Dendritic cell treated with granulocyte-macrophage colony-stimulating factor and Interleukin-4, amounts not matched to agents 40 ng/mL and 50 ng/mL, for 4 days (primary cell): ENCODE data around the gene SLCO3A1.

ENCODE experiments used
- H3K27ac Mint-ChIP-seq: one replicate; pipeline ENCODE4 v1.8.0; 2022; ENCODE audit warnings: mild to moderate bottlenecking, mixed read lengths
- H3K27me3 Mint-ChIP-seq: one replicate; pipeline ENCODE4 v1.8.0; 2022; ENCODE audit warnings: mild to moderate bottlenecking, mixed read lengths
- H3K36me3 Mint-ChIP-seq: one replicate; pipeline ENCODE4 v1.8.0; 2022; ENCODE audit warnings: low read depth, mixed read lengths
- H3K4me1 Mint-ChIP-seq: one replicate; pipeline ENCODE4 v1.8.0; 2022; ENCODE audit warnings: low read depth, mixed read lengths
- H3K4me3 Mint-ChIP-seq: one replicate; pipeline ENCODE4 v1.8.0; 2022; ENCODE audit warnings: mild to moderate bottlenecking, moderate library complexity, mixed read lengths
- H3K9me3 Mint-ChIP-seq: one replicate; pipeline ENCODE4 v1.8.0; 2022; ENCODE audit warnings: mixed read lengths
- intact Hi-C: fragments of 100-400 bp; cut with micrococcal nuclease; formaldehyde crosslinking; loops from one replicate; pipeline ENCODE4 v1.15.0; 2022

The SLCO3A1 gene

GRCh38 chr15:91988655-91989054 lies 135.1 kb downstream of the SLCO3A1 start:
- Mint-ChIP-seq H3K27me3 (no peaks in the 10 kb centered on the region), H3K4me1 (peaks cover 63% of the 10 kb centered on the region), H3K27ac (no peak overlapping the region), H3K9me3 (no peaks in the 10 kb centered on the region), H3K4me3 (no peak overlapping the region), H3K36me3 (no peaks in the 10 kb centered on the region)
- intact Hi-C loops: no loop called here

GRCh38 chr15:91989821-91990220 lies 136.3 kb downstream of the SLCO3A1 start:
- Mint-ChIP-seq H3K36me3 (no peaks in the 10 kb centered on the region), H3K27ac (no peak overlapping the region), H3K4me1 (peaks cover 72% of the 10 kb centered on the region), H3K9me3 (no peaks in the 10 kb centered on the region), H3K27me3 (no peaks in the 10 kb centered on the region), H3K4me3 (no peak overlapping the region)
- intact Hi-C loops: no loop called here

- H3K4me1 Mint-ChIP-seq: peaks cover 56% of the 10 kb centered on the region
- no peaks in the 10 kb centered on the region for H3K36me3 Mint-ChIP-seq
- H3K4me3 Mint-ChIP-seq: no peak overlapping the region
- intact Hi-C loops: no loop called here
- H3K27ac Mint-ChIP-seq: no peak overlapping the region
- H3K9me3 Mint-ChIP-seq: no peaks in the 10 kb centered on the region
- H3K27me3 Mint-ChIP-seq: no peaks in the 10 kb centered on the region
Measured at GRCh38 chr15:91992945-91993344, 139.4 kb downstream of the SLCO3A1 start.

GRCh38 chr15:91995146-91995545 lies 141.6 kb downstream of the SLCO3A1 start:
- Mint-ChIP-seq H3K27ac (no peak overlapping the region), H3K4me1 (peaks cover 42% of the 10 kb centered on the region), H3K36me3 (no peaks in the 10 kb centered on the region), H3K27me3 (no peaks in the 10 kb centered on the region), H3K9me3 (no peaks in the 10 kb centered on the region), H3K4me3 (no peak overlapping the region)
- intact Hi-C loops: no loop called here

DNA sequence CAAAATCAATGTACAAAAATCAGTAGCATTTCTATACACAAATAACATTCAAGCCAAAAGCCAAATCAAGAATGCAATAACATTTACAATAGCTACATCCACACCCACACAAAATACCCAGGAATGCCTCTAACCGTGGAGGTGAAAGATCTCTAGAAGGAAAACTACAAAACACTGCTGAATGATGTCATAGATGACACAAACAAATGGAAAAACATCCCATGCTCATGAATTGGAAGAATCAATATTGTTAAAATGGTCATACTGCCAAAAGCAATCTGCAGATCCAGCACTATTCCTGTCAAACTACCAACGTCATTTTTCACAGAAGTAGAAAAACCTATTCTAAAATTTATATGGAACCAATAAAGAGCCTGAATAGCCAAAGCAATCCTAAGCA lies 143.7 kb downstream of the SLCO3A1 start:
- peaks cover 37% of the 10 kb centered on the region for H3K4me1 Mint-ChIP-seq
- intact Hi-C loops: no loop called here

GRCh38 chr15:92000709-92001108 lies 147.2 kb downstream of the SLCO3A1 start:
- H3K27ac Mint-ChIP-seq: no peak overlapping the region
- H3K4me1 Mint-ChIP-seq: peaks cover 24% of the 10 kb centered on the region
- no peaks in the 10 kb centered on the region for H3K36me3 Mint-ChIP-seq
- no peaks in the 10 kb centered on the region for H3K27me3 Mint-ChIP-seq
- no peaks in the 10 kb centered on the region for H3K9me3 Mint-ChIP-seq
- no peak overlapping the region for H3K4me3 Mint-ChIP-seq
- intact Hi-C loops: no loop called here

More for the DNA sequence above, 143.7 kb downstream of the SLCO3A1 start:
- Mint-ChIP-seq H3K4me3 (no peak overlapping the region), H3K36me3 (no peaks in the 10 kb centered on the region), H3K27ac (no peak overlapping the region), H3K27me3 (no peaks in the 10 kb centered on the region), H3K9me3 (no peaks in the 10 kb centered on the region)

GRCh38 chr15:92001307-92001706 lies 147.8 kb downstream of the SLCO3A1 start:
- Mint-ChIP-seq H3K9me3 (no peaks in the 10 kb centered on the region), H3K27me3 (no peaks in the 10 kb centered on the region), H3K36me3 (no peaks in the 10 kb centered on the region), H3K4me3 (no peak overlapping the region), H3K27ac (no peak overlapping the region), H3K4me1 (peaks cover 28% of the 10 kb centered on the region)
- intact Hi-C loops: no loop called here

DNA sequence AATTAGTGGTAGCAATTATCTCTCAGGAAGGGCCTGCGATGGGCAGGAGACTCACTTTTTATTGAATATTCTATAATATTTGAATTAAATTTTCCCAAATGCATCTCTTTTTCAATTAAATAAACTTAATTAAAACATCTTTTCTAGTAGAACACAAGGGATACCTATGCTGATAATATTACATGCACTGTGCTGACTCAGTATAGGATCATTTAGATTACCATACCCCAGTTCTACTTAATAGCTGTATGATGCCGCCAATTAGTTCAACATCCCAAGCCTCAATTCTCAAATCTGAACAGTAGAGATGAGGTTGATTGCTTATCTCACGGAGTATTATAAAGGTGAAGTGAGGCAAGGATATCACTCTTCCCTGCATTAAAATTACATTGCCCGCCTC lies 149.2 kb downstream of the SLCO3A1 start:
- no peak overlapping the region for H3K4me3 Mint-ChIP-seq
- intact Hi-C loops: no loop called here
- no peaks in the 10 kb centered on the region for H3K27me3 Mint-ChIP-seq
- H3K4me1 Mint-ChIP-seq: peaks cover 39% of the 10 kb centered on the region
- H3K27ac Mint-ChIP-seq: no peak overlapping the region
- no peaks in the 10 kb centered on the region for H3K9me3 Mint-ChIP-seq
- no peaks in the 10 kb centered on the region for H3K36me3 Mint-ChIP-seq

DNA sequence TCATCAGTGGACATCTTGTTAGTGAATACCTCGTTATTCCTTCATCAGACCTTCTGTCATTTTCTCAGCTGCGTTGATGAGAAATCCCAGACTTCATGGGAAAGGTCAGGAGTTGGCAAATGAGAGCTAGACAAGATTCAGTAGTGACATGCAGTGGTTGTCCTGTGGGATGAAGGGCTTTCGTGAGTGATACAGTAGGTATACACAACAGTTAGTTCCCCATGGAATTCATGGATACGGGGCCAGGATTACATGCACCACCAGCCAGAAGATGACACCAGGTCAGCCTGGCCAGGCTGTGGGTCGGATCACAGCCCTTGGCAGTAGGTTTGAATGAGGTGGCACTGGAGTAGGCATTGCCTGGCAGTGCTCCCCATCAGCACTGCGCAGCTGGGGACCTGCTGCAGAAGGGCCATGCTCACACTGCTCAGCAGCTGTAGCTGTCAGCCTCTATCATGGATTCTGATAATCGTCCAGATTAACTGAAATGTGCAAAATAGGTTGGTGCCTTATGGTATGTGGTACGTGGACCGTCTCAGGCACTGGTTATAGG lies 150.1 kb downstream of the SLCO3A1 start:
- H3K36me3 Mint-ChIP-seq: no peaks in the 10 kb centered on the region
- H3K4me3 Mint-ChIP-seq: no peak overlapping the region
- peaks cover 46% of the 10 kb centered on the region for H3K4me1 Mint-ChIP-seq
- H3K27ac Mint-ChIP-seq: no peak overlapping the region
- intact Hi-C loops: no loop called here
- H3K9me3 Mint-ChIP-seq: no peaks in the 10 kb centered on the region
- no peaks in the 10 kb centered on the region for H3K27me3 Mint-ChIP-seq

DNA sequence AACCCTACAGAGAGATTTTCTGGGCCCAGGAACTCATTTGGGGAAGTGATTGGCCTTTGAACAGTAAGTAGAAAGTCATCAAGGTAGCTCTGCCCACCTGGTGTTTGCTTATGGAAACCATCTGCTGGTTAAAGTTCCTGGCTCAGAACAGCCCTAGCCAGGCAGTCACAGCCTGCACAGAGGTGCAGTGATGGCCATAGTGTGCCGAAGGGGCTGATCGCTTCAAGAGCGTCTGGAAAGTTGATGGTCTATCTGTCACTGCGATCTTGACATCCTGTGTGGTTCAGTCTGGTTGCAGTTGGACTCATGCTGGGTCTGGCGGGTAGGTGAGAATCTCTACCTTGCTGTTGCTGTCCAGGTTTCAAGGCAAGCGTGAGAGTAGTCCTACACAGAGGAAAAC lies 151.6 kb downstream of the SLCO3A1 start:
- H3K27ac Mint-ChIP-seq: no peak overlapping the region
- H3K27me3 Mint-ChIP-seq: no peaks in the 10 kb centered on the region
- peaks cover 52% of the 10 kb centered on the region for H3K4me1 Mint-ChIP-seq

GRCh38 chr15:92006186-92007028 lies 152.9 kb downstream of the SLCO3A1 start:
- no peak overlapping the region for H3K4me3 Mint-ChIP-seq
- H3K27me3 Mint-ChIP-seq: no peaks in the 10 kb centered on the region
- peaks cover 54% of the 10 kb centered on the region for H3K4me1 Mint-ChIP-seq
- intact Hi-C loops: no loop called here
- H3K9me3 Mint-ChIP-seq: no peaks in the 10 kb centered on the region
- no peak overlapping the region for H3K27ac Mint-ChIP-seq
- peaks cover 6% of the 10 kb centered on the region for H3K36me3 Mint-ChIP-seq

More for the DNA sequence above, 151.6 kb downstream of the SLCO3A1 start:
- H3K4me3 Mint-ChIP-seq: no peak overlapping the region
- no peaks in the 10 kb centered on the region for H3K9me3 Mint-ChIP-seq
- H3K36me3 Mint-ChIP-seq: no peaks in the 10 kb centered on the region
- intact Hi-C loops: no loop called here

GRCh38 chr15:92009162-92009561 lies 155.7 kb downstream of the SLCO3A1 start:
- intact Hi-C loops: no loop called here
- no peak overlapping the region for H3K4me3 Mint-ChIP-seq
- no peaks in the 10 kb centered on the region for H3K9me3 Mint-ChIP-seq
- peaks cover 6% of the 10 kb centered on the region for H3K36me3 Mint-ChIP-seq
- no peak overlapping the region for H3K27ac Mint-ChIP-seq
- H3K4me1 Mint-ChIP-seq: peaks cover 61% of the 10 kb centered on the region
- no peaks in the 10 kb centered on the region for H3K27me3 Mint-ChIP-seq

DNA sequence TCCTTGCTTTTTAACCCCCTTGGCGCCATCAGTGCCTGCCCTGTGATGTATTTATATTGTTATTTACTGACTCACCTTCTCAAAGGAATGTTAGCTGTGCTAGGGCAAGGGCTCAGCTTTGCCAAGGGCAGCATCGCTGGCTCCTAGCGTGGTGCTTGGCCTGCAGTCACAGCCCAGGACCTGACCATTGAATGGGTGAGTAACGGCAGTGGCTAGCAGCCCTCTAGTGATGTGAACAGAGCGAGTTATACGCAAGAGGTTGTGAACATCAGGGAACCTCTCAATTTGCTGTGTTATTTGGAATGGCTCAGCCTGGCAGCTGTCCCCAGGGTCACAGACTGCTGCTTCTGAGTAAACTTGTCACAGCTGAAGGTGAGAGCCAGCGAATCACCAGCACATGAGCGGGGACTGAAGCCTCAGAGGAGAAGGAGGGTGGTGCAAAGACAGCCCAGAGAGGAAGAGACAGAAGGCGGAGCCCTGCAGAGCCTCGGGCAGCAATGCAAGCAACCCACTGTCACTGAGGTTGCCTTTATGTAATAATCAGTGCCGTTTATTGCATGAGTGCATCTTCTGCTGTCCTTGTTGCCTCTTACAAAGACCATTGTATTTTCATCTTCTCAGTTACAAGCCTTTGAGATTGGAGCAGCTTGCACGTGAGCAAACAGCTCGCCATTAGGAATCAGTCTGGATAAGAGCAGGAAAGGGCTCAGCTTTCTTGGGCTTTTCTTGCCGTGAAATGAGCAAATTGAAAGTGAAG lies 158.3 kb downstream of the SLCO3A1 start:
- H3K27ac Mint-ChIP-seq: peak overlapping the region; percentile 2
- H3K4me1 Mint-ChIP-seq: peaks cover 66% of the 10 kb centered on the region
- no peaks in the 10 kb centered on the region for H3K9me3 Mint-ChIP-seq
- intact Hi-C loops: no loop called here
- peaks cover 13% of the 10 kb centered on the region for H3K36me3 Mint-ChIP-seq
- H3K4me3 Mint-ChIP-seq: no peak overlapping the region
- no peaks in the 10 kb centered on the region for H3K27me3 Mint-ChIP-seq

DNA sequence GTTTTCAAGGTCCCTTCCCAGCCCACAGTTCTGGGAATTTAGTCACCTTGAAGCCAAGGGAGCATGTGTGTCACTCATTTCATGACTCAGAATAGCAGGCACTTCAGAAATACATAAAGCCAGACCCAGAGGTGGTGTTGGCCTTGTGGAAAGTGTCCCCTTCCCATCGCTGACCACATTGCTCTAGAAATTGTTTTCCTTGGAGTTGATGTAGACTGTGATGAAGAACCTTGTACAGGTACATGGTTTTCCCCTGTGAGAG lies 158.8 kb downstream of the SLCO3A1 start:
- H3K9me3 Mint-ChIP-seq: no peaks in the 10 kb centered on the region
- H3K27me3 Mint-ChIP-seq: no peaks in the 10 kb centered on the region
- no peak overlapping the region for H3K27ac Mint-ChIP-seq
- H3K4me1 Mint-ChIP-seq: peaks cover 67% of the 10 kb centered on the region
- intact Hi-C loops: no loop called here
- no peak overlapping the region for H3K4me3 Mint-ChIP-seq
- peaks cover 13% of the 10 kb centered on the region for H3K36me3 Mint-ChIP-seq
